GM21717 (cell line): Measurements from ENCODE around the gene LMAN1.
A peak's percentile ranks its signal among the peaks of the same experiment; 100 is the strongest.

Experiments
- ATAC-seq: cut with Tn5 transposase; IDR thresholded peaks from one replicate; pipeline ENCODE4 v1.9.1; 2021; ENCODE audit warnings: mild to moderate bottlenecking, moderate library complexity; ENCODE audit not compliant: unreplicated experiment

The LMAN1 gene

DNA sequence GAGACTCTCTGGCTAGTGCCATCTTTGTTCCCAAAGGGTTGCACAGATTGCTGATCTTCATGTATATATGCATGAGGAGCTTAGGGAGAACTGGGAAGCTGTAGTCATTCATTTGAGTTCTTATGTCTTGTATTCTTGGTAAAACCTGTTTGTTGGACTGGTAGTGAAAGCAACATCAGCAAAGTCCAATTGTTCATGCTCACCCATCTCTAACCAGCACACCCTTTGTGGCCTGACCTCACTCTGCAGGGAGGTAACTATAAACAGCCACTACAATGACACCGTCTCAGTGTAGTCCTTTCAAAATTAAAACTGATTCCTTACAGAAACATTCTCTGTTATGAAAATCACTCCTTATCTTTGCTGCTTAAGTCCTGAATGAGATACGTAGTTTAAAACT, 13.9 kb upstream of the LMAN1 start:
- ATAC-seq = no peak

DNA sequence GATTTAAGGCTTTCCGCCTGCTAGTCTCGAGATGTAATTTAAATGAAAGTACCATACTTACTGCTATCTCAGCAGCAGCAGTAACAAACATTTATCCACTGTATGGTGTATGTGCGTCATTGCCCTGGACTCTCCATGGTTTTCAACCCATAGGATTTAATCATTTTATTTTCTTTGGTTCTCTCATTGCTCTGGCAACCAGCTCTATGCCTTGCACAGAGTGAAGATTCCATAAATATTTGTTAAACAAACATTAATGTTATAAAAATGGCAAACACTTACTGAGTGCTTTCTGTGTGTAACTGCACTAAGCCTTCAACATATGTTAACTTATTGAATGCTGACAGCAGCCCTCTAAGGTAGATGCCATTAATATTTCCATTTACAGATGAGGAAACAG, 1.3 kb upstream of the LMAN1 start:
- no peak for ATAC-seq

DNA sequence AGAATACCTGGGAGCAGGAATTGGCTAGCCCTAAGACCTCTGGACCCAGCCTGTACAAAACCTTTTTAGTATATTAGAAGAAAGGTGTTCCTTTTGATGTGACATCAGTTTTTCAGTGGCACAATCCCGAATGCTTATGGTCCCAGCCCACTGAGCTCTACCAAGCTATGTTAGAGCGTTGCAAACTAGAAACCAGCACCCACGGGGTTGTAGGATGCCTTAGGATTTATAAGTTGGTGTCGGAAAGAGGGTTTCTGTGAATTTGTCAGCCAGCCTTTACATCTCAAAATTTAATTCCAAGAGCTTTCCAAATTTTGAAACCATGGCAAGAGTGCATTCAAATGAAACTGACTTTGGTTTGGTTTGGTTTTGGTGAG, 499 bp upstream of the LMAN1 start:
- ATAC-seq = peak; percentile 25

DNA sequence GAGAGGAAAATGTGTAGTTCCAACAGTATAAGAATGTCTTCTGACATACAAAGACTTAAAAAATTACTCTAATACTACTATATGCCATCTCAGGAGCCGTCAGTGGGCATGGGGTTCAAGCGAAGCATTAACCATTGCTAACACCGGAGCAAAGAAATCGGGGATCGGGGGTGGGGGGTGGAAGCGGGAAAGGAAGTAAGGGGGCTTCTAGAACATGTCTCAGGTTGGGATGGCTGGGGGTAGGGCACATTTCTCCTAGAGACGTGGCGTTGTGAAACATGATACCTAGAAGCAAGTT, 702 bp downstream of the LMAN1 start:
- no peak for ATAC-seq

DNA sequence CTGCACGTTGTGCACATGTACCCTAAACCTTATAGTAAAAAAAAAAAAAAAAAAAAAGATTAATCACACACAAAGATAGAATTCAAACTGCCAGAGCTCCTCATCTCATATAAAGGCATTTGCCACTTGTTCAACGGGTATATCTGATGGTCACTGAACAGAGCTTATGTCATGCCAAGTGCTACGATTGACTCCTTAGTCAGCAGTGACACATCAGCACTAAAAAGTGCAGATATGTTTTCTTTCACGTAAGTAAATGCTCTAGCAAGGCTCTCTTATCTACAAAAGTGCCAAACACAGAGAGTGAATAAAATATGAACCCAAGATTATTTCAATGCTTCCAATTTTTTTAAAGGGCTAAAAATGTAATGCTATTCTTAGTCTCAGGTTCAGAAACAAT, 1.1 kb downstream of the LMAN1 start:
- ATAC-seq = no peak

DNA sequence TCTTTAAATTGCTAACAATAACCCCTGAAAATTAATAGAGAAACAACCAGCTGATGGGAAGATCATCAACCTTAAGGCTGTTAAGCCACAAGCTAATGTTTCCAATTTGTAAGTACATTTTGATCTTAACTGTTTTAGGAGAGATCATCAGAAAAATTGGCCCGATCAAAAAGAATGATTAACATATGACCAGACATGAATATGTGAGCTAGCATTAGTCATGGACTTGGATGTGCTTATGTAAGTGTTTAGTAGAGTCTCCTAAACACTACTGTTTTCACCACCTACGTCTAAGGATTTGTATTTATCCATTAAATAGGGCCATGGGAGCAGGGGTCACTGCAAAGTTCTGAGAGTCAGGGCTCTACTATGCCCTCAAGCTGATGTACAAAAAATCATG, 4.3 kb downstream of the LMAN1 start:
- ATAC-seq = no peak

DNA sequence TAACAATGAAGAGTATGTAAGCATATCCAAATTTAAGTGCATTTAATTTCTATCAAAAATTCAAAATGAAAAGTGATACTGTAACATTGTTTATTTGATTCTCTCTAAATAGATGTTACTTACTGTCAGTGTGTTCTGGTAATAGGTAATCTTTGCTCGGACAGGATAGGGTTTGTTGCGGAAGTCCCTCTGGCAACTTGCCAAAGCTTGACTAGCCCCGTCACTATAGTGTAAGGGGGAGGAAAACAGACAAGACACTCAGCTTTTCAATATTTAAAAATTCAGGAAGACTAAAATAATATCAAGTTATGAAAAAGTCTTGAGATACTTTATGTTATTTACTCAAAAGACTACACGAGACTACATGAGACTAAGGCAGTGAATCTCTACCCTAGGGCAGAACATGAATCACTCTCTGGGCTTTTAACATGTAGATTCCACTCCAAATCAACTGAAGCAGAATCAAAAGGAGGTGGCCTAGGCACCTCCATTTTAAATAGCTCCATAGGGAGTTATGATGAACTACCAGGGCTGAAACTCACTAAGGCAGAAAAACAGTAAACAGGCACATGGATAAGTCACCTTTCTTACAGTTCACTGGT, 5.9 kb downstream of the LMAN1 start:
- no peak for ATAC-seq

DNA sequence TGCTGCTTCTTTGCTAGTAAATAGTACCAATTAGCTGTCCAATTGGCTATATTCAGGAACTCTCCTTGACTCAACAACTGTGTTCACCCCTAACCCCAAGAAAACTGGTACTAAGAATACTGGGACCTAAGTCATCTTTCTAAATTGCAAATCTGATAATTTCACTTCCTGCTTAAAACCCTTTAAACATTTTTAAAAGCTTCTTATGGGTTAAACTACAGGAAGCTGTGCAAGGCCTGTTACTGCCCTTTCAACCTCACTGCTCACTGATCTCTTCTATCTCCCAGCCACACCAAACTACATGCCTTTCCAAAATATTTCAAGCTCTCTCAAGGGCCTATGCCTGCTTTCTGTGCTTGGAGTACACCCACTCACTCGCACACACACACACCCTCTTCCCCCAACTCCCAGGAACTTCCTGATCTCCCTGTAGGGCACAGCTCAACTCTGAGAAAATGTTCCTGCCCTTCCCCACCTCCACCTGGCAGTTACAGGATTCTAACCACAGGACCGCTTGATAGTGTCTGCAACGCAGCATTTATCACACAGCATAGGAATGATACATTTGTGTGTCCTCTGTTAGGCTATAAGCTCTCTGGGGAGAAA, 6.7 kb downstream of the LMAN1 start:
- ATAC-seq = no peak

DNA sequence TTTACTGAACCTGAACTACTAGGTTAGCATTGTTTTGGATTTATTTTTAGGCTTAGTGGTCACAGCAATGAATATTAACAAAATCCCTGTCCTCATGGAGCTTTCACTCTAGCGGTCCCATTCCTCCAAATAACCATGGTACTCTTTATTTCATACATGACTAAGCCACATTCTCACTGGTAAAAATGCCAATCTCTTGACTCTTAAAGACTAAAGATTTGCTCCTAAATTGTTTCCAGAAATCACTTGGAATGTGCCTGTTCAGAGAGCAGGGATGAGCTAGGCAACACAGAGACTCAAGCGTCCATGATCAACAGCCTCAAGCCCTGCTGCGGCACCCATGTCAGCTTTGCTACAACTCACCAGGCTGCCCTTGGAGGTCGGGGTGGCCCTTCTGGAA, 13.5 kb downstream of the LMAN1 start:
- ATAC-seq = no peak

DNA sequence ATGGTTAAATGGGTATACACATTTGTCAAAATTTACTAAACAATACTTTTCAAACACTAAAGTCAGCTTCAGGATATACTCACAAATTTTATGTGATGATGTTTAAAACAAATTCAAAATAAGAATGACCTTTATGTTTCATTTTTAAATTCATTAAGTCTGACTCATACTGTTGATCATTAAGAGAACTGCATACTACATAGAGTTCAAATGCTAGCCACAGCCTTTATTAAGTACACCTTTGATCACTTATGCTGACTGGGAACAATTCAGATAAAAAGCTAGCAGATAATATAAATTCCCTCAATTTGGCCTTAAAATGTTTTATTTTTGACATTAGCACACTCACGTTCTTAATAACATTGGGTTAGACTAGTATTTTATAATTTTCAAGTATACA, 14.1 kb downstream of the LMAN1 start:
- ATAC-seq = no peak

DNA sequence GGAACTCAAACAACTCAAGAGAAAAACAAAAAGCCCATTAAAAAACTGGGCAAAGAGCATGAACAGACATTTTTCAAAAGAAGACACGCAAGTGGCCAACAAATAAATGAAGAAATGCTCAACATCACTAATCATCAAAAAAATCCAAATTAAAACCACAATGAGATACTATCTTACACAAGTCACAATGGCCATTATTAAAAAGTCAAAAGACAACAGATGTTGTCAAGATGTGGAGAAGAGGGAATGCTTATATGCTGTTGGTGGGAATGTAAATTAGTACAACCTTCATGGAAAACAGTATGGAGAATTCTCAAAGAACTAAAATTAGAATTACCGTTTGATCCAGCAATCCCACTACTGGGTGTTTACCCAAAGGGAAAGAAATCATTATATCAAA, 15.1 kb downstream of the LMAN1 start:
- no peak for ATAC-seq

DNA sequence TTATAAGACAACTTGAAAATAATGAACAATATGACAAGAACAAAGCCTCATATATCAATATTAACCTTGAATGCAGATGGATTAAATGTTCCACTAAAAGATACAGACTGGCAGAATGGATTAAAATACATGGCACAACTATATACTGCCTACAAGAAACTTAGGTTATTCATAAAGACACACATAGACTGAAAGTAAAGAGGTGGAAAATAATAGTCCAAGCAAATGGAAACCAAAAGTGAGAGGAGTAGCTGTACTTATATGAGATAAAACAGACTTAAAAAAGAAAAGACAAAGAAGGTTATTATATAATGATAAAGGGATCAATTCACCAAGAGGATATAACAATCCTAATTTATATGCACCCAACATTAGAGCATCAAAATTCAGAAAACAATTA, 18.2 kb downstream of the LMAN1 start:
- ATAC-seq = no peak

DNA sequence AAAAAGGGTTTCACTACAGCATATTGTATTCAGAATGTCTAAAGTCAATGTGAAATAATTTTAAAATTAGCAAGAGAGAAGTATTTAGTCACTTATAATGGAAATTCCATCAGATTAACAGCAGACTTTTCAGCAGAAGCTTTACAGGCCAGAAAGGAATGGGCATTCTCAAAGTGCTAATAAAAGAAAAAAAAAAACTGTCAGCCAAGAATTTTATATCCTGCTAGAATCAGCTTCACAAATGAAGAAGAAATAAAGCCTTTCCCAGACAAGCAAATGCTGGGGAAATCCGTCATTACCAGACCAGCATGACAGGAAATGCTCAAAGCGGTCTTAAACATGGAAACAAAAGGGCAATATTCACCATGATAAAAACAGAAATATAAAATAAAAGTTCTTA, 18.8 kb downstream of the LMAN1 start:
- no peak for ATAC-seq

DNA sequence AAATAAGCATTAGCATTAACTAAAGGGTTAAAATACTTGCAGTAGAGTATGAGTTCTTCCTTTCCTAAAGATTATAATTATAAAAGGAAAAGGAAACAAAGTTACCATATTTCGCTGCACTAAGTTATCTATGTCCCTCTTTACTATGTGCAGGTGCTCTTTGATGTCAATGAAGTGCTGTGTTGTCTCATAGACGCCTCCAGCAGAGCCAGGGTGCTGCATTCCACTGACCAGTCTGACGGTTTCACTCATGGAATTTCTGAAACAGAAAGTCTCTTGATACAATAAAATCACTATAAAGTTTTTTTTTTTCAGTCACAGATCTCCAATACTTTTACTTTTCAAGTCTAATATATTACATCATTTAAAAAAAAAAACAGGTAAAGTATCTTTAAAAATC, 26.1 kb downstream of the LMAN1 start:
- ATAC-seq = no peak

DNA sequence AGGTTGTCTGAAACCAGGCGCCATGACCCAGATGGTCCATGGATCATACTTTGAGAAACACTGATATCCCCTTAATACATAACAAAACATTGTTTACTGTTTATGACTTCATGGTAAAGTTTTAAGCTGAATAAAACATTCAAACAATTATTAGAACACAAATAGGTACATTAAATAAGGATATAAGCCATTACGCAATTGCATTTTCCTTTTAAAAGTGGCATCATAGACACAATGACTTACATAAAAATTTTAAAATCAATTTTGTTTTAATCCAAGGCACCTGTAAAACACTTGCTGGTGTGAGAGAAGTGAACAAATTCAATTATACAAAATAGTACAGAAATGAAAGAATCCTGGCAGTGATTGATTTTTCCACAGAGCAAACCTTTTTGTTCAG, 30.4 kb downstream of the LMAN1 start:
- ATAC-seq = no peak

DNA sequence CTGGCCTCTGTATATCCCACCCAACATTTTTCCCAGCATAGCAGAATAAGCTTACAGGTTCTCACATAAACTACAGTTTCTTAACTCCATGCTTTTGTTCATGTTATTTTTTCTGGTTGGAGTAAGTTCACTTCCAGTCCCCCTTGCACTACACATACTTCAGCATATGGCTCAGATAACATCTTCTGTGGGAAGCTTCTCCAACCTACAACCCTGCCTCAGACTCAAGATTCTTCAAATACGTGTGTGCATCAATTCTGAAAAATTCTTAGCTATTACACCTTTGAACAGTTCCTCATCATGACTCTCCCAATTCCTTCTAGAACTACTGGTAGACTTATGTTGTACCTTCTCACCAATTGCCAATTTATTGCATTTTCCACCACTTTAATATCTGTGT, 33.1 kb downstream of the LMAN1 start:
- no peak for ATAC-seq

DNA sequence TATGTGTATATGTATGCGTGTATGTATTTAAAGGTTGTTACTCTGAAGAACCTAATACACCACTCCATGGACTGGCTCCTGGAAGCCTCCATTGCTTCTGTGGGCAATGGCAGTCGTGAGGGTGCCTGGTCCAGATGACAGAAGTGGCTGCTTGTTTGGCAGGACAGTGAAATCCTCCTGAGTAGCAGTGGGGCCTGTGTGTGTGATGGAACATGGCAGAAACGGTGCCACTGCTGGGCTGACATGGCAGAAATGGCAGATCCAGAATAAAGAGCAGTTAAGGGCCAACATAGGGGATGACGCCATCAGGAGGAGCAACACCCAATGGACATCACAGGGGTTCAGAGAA, 34.5 kb downstream of the LMAN1 start:
- ATAC-seq = no peak

DNA sequence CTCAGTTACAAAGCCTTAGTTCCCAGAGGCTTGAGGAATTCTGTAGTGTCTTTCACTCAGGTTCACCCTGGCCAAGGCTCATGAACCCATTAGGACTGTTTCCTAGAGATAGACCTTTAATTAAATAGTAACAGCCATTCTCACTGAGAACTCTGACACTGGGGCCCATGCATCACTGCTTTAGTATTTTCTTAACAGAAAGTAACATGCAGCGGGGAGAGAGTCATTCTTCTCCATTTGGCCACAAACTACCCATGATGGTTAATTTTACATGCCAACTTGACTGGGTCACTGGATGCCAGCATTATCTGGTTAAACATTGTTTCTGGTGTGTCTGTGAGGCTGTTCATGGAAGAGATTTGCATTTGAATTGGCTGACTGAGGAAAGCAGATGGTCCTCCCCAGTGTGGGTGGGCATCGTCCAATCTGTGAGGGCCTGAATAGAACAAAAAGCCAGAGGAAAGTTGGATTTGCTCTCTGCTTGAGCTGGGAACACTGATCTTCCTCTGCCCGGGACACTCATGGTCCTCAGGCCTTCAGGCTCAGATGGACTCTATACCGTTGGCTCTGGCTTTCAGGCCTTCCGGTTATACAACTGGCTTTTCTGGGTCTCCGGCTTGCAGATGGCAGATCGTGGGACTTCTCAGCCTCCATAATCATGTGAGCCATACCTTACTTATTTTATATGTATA, 35.0 kb downstream of the LMAN1 start:
- ATAC-seq = no peak

DNA sequence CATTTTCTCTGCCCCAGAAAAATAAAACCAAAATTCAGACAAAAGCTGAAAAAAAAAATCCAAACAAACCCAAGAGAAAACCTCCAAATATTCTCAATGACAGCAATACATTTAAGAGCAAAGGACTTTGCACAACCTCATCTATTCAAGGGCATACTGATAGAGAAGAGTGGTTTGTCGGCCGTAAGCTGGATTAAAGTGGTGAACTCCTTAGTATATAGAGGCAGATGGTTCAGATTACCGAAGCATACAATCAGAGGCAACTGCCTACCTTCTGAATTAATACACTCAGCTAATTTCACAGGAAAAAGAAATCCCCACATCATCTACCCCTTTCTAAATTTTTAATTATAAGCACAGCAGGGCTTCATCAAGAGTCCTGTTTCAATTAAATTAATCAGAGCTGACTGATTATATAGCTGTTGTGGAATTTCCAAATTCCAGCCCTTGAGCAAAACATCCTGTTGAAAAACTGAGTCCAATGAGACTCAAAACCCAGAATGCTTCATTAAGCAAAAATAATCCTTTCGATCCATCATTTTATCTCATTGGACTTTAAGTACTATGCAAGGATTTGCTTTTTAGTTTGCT, 40.5 kb downstream of the LMAN1 start, which contains the start of gene CPLX4:
CPLX4 (minus strand) TSS at position 190 of the 591 bp plus-strand sequence; CDS start at position 3, 187 bp downstream.
- no peak for ATAC-seq

DNA sequence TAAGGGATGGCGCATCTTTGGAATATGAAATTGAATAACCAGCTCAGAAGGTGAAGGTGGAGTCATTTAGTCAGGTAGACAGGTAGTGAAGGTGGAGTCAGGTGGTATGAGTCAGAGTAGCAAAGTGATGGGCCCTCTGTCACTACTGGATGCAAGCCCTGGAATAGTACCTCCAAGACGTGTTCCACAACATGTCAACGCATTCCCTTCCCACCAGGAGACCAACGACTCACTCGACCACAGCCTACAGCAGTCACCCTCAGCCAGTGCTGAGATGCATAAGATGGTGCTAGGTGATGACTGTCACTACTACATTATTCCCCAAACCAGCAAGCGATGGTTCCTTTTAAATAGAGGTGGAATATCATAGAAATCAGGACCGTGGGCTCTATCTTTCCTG, 47.4 kb downstream of the LMAN1 start:
- no peak for ATAC-seq

DNA sequence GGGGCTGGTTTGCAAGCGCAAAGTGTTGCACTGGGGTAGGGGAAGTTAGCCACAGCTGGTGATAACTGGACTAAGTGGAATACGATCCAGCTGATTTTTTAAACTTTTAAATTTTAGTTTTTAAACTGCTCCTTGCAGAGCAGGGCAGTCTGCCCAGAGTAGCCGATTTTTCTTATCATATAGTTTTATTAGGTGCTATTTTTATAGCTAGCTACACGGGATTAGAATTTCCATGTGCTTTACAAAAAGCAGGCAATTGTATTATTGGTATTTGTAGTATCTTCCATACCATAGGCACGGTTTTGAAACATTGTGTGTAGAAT, 50.2 kb downstream of the LMAN1 start:
- no peak for ATAC-seq

DNA sequence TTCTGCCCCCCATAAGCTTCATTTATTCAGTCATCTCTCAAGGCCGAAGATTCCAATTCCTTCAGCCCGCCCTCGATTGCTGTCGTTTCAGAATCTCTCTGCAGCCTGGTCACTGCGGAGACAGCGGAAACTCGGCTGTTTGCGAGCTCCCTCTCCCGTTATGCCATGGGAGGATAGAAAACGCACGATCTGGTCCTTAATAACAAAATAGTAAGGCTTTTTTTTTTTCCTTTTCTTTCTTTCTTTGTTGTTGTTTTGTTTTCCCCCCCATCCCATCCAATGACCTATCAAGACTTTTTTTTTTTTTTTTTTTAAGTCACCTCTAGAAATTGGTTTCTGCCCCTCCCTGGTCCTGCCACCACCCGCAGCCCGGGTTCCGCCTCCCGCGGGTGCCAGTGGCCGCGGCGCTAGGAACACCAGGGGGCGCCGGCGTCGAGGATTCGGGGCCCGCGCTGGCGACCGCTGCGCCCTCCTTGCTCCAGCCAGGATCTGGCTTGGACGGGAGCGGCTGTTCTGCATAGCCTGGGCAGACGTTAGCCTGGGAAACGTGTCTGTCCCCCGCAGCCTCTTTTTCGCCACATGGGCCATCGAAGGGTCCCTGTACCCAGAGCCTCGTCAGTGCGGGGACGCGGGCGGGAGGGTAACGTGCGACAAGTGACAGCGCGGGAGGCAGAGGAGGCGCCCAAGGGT, 50.7 kb downstream of the LMAN1 start:
- ATAC-seq = peak; percentile 81
